Skeletal muscle tissue (tissue), 4 donors: ENCODE measurements around the gene PIR. TPM values are rescaled to one million over a fixed set of nuclear protein-coding genes. Genes with fewer than 3 reads are reported as not detected.

Source experiments
- H3K27ac ChIP-seq: one replicate; pipeline ENCODE4 v1.7.0; 2013; ENCODE audit warnings: mild to moderate bottlenecking, low read depth, low read length, inconsistent platforms
- H3K27me3 ChIP-seq, 3 donors: one replicate each; pipeline ENCODE4 v1.7.0; 2013; ENCODE audit warnings: low read length in 3 of 3; ENCODE audit not compliant: control insufficient read depth in 3 of 3, insufficient read depth in 3 of 3
- H3K36me3 ChIP-seq, 3 donors: one replicate each; pipeline ENCODE4 v1.7.0; 2013; ENCODE audit warnings: low read length in 3 of 3; ENCODE audit not compliant: control insufficient read depth in 3 of 3, insufficient read depth in 3 of 3
- H3K4me1 ChIP-seq, 3 donors: one replicate each; pipeline ENCODE4 v1.7.0; 2013; ENCODE audit warnings: low read length in 3 of 3, mild to moderate bottlenecking in 3 of 3; ENCODE audit not compliant: control insufficient read depth in 3 of 3, insufficient read depth in 3 of 3
- H3K4me3 ChIP-seq, 3 donors: one replicate each; pipeline ENCODE4 v1.7.0; 2013; ENCODE audit warnings: low read length in 3 of 3
- H3K9ac ChIP-seq, 3 donors: one replicate each; pipeline ENCODE4 v1.7.0; 2013; ENCODE audit warnings: low read length in 3 of 3, mild to moderate bottlenecking in 3 of 3, moderate library complexity in 2 of 3, low read depth in 1 of 3
- H3K9me3 ChIP-seq, 3 donors: one replicate each; pipeline ENCODE4 v1.7.0; 2013; ENCODE audit warnings: low read length in 3 of 3; ENCODE audit not compliant: control insufficient read depth in 3 of 3
- total RNA-seq: library from RNA; depleted of rRNA; stranded (reverse); fragments of >200 nt; gene quantifications from one replicate; pipeline ENCODE4 v1.2.3, GENCODE V29; 2014
- donor health status: Osteomylitis.

PIR gene
- total RNA-seq, 1 donor from 2014 or later, result 3.1 TPM

DNA sequence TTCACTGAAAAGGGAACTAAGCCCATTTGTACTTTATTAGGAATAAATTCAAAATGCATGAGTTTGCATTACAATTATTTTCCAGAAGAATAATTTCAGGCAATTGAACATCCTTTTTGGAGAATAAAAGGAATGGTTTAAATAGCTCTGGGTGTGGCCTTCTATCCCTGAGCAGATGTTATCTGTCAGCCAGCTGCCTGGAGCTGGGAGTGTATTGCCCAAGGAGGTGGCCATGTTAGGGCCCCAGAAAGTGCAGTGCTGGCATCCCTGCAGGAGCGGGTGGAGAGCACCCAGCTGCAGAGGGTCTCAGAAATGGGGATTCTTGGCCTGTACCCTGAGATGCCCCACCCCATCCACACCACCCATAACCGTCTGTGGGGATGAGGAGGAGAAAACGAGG lies 87.3 kb downstream of the PIR start:
- H3K4me3 ChIP-seq, result no peak overlapping the region
- peaks cover 0 to 3% (median 0%) of the 10 kb centered on the region in 3 donors for H3K4me1 ChIP-seq
- H3K9me3 ChIP-seq, result no peaks in the 10 kb centered on the region
- H3K36me3 ChIP-seq, result no peaks in the 10 kb centered on the region
- no peaks in the 10 kb centered on the region for H3K27me3 ChIP-seq
- H3K9ac ChIP-seq, result no peak overlapping the region
- H3K27ac ChIP-seq, result no peak overlapping the region

DNA sequence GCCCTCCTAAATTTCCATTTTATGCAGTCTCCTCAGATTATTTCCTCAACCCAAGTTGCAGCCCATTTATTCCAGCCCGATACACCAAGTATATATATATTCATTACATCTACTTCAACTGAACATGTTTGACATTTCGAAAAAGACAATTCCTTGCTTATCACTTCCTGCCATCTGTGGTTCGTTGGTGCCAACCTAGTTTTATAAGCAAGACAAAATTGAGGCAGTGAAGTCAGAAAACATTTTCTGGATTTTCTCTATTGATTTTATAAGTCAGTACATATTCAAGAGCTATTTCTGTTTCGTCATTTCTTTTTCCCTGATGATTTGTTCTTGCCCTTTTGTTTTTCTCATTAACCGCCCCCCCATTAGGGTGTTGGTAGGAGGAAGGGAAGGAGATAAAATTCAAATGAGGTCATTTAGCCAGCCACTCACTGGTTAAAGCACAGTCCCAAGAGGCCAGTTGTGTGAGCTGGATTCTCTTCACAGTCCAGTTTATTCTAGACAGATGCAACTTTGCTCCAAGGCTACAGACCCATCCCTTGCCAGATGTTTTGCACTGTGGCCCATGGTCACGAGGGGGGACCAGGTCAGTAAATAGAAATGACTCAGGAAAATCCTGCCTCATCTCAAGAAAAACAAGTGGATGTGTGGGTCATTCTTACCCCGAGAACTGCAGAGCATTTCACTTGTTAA lies 88.6 kb downstream of the PIR start:
- Histone ChIP-seq H3K9ac (no peak overlapping the region), H3K36me3 (no peaks in the 10 kb centered on the region), H3K4me1 (peaks cover 0 to 3% (median 0%) of the 10 kb centered on the region in 3 donors), H3K27me3 (no peaks in the 10 kb centered on the region), H3K4me3 (no peak overlapping the region), H3K9me3 (no peaks in the 10 kb centered on the region), H3K27ac (no peak overlapping the region)

DNA sequence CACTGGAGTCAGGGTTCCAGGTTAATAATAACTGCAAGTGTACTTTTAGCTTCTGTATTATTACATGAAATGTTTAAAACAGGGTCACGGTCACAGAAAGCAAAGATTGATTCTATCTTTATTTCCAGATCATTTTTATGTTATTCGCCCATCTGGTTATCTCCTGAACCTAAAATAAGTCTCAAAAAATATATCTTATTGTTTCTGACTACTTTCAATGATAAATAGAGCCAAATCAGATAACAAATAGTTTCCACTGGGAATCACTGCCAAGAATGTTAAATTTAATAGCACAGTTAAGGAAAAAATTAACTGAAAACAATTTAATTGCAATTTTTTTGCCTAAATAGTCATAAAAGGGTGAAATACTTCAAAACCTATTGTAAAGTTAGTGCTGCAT lies 91.8 kb downstream of the PIR start:
- H3K36me3 ChIP-seq, result no peaks in the 10 kb centered on the region
- no peaks in the 10 kb centered on the region for H3K27me3 ChIP-seq
- peaks cover 0 to 3% (median 0%) of the 10 kb centered on the region in 3 donors for H3K4me1 ChIP-seq
- no peak overlapping the region for H3K9ac ChIP-seq
- no peak overlapping the region for H3K4me3 ChIP-seq
- H3K27ac ChIP-seq, result no peak overlapping the region
- H3K9me3 ChIP-seq, result no peaks in the 10 kb centered on the region

DNA sequence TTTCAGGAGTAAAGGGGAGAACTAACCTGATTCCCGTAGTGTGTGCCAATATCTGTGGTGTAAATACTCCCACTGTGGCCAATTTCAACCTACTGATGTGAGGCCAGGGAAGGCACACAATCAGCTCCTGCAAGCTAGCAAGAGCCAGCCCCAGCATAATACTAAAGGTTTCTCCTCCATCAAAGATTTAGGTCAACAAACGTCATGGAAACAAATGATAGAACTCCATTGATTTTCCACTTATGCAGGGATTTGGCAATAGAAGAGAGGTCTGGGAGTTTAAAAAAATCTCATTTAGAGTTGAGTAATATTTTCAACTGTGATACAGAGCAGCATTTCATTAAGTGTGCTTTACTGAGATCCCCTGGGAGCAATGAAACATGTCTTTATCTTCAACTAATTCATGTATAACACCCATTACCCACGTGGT lies 93.2 kb downstream of the PIR start:
- Histone ChIP-seq H3K9me3 (no peaks in the 10 kb centered on the region), H3K27ac (no peak overlapping the region), H3K9ac (no peak overlapping the region), H3K27me3 (no peaks in the 10 kb centered on the region), H3K4me3 (no peak overlapping the region), H3K4me1 (peaks cover 0 to 2% (median 0%) of the 10 kb centered on the region in 3 donors), H3K36me3 (no peaks in the 10 kb centered on the region)

DNA sequence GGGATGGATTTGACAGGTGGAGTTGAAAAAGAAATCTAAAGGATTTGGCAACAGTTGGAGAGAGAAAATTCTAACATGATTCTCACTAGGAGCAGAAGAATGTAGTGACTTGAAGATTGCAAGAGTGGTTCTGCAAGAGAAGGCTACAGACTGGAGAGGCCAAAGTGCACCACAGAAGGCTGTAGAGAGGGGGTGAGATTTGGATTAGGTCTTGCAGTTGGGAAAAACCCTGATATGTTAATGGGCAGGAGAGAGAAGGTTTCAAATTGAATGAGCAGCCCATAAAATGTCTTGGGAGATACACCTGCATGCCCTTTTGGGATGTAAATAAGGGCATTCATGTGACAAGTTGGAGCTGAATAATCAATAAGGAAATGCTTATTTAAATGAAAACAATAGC lies 94.3 kb downstream of the PIR start:
- H3K9ac ChIP-seq, result no peak overlapping the region
- no peak overlapping the region for H3K27ac ChIP-seq
- H3K4me1 ChIP-seq, result peaks cover 0 to 2% (median 0%) of the 10 kb centered on the region in 3 donors
- peaks cover 0 to 3% (median 2%) of the 10 kb centered on the region in 3 donors for H3K36me3 ChIP-seq
- H3K27me3 ChIP-seq, result no peaks in the 10 kb centered on the region
- no peak overlapping the region for H3K4me3 ChIP-seq
- H3K9me3 ChIP-seq, result no peaks in the 10 kb centered on the region

DNA sequence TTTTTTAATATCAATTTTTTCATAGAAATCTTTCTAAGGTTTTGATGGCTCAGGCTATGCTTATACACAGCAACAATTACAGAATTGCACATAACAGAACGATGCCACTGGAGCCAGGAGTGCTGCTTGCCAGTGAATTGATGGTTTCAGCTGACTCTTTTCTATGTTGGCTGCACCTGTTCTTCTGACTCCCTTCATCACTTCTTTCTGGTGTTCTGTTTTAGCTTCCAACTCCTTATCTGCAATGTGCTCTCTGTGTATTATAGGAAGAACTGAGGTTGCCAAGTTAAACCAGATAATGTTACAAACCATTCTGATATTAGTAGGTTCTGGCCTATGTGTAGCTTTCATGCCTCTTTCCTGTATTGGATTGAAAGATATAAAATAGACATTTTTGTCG lies 97.3 kb downstream of the PIR start:
- no peak overlapping the region for H3K4me3 ChIP-seq
- no peaks in the 10 kb centered on the region for H3K9me3 ChIP-seq
- H3K27ac ChIP-seq, result no peak overlapping the region
- no peaks in the 10 kb centered on the region for H3K27me3 ChIP-seq
- peaks cover 0 to 3% (median 2%) of the 10 kb centered on the region in 3 donors for H3K36me3 ChIP-seq
- no peak overlapping the region for H3K9ac ChIP-seq
- H3K4me1 ChIP-seq, result peaks cover 0 to 2% (median 0%) of the 10 kb centered on the region in 3 donors

DNA sequence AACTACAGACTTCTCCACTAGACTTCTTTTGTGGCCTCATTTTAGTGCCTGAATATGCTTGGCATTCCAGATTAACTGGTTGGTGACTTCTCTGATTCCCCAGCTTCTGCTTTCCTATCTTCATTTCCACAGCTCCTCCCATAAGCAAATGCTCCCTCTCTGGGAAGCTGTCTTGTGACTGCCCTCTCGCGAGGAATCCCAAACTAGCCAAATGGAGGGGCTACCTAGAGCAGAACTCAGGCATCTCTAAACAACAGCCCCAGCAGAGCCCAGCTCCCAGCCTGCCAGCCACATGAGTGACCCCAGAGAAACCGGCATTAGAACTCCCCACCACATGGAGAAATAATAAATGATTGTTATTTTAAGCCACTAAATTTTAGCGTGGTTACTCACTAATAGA lies 101.3 kb downstream of the PIR start:
- Histone ChIP-seq H3K4me3 (no peak overlapping the region), H3K27ac (no peak overlapping the region), H3K27me3 (no peaks in the 10 kb centered on the region), H3K9ac (no peak overlapping the region), H3K4me1 (peaks cover 0 to 2% (median 0%) of the 10 kb centered on the region in 3 donors), H3K9me3 (no peaks in the 10 kb centered on the region), H3K36me3 (peaks cover 4 to 6% (median 6%) of the 10 kb centered on the region in 3 donors)

DNA sequence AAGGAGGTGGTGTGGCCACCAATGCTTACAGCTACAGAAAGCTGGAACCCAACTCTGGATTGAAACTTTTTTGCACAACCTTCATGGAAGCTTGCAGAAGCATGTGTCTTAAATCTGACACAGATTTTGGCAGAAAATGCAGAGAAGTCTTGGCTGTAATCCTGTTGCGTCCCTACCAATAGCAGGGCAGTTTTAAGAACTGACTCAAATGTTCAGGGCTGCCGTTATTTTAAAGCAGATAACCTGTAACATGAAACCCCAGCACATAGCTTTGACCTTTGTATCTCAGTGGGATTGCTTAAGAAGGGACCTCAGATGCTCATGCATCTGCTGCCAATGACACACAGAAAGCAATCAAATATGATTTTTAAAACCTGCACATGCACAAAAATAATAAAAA lies 108.8 kb downstream of the PIR start, which contains the start of gene VEGFD:
TSS of gene VEGFD (minus strand) at position 110 of the 400 bp plus-strand sequence. CDS start 467 bp downstream, outside the sequence.
- no peaks in the 10 kb centered on the region for H3K9me3 ChIP-seq
- peaks cover 0 to 4% (median 3%) of the 10 kb centered on the region in 3 donors for H3K4me1 ChIP-seq
- H3K27me3 ChIP-seq, result peaks cover 0 to 3% (median 0%) of the 10 kb centered on the region in 3 donors
- H3K36me3 ChIP-seq, result peaks cover 2 to 6% (median 2%) of the 10 kb centered on the region in 3 donors
- H3K9ac ChIP-seq, result no peak within 1 kb of the TSS
- no peak within 1 kb of the TSS for H3K4me3 ChIP-seq
- no peak within 1 kb of the TSS for H3K27ac ChIP-seq

DNA sequence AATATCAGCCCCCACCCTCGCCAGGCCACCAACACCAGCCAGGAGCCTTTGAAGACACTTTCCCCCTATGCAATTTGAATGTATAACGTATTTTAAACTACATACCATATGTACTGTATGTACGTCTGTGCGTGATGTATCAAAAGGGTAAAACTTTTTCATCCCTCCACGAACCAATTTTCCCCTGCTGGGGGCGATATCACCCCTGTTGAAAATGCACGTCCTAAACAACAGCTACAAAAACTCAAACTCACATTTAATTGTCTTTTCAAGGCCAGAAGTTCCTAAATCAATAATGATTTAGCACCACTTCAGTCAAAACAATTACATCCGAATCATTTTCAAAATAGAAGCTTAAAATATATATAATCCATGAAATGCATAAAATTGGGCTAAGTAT lies 110.3 kb downstream of the PIR start:
- Histone ChIP-seq H3K4me3 (no peak overlapping the region), H3K27me3 (peaks cover 0 to 3% (median 0%) of the 10 kb centered on the region in 3 donors)

DNA sequence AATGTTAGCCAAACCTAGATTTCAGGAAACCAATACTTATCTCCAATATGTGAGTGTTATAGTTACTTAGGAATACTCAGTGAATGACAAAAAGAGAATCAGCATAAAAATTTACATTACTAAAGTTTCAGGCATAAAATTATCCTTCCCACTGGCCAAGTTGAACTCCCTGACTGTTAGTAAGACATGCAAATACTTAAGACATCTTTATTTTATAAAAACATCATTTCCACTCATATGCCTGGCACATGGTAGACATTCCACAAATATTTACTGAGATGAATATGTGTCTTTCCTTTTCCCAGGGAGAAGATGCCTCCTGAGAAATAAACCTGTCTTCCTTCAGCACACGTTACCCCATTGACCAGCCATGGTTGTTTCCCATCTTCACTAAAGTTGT lies 116.2 kb downstream of the PIR start:
- Histone ChIP-seq H3K9ac (no peak overlapping the region), H3K4me3 (no peak overlapping the region), H3K9me3 (no peaks in the 10 kb centered on the region), H3K36me3 (no peaks in the 10 kb centered on the region), H3K27me3 (no peaks in the 10 kb centered on the region), H3K27ac (no peak overlapping the region), H3K4me1 (peaks cover 0 to 3% (median 0%) of the 10 kb centered on the region in 3 donors)

More for the DNA sequence above, 110.3 kb downstream of the PIR start:
- Histone ChIP-seq H3K4me1 (peaks cover 0 to 5% (median 4%) of the 10 kb centered on the region in 3 donors), H3K9ac (no peak overlapping the region), H3K9me3 (no peaks in the 10 kb centered on the region), H3K27ac (no peak overlapping the region), H3K36me3 (no peaks in the 10 kb centered on the region)
